Brain microvascular endothelial cell (primary cell): ENCODE data around the gene SNTB2.

ENCODE experiments used
- DNase-seq: peaks from one replicate; pipeline ENCODE4 v3.0.0-alpha.2; 2020
- H3K27ac ChIP-seq: fragments of 250-450 bp; sonication (Bioruptor Pico); 2 replicates; pipeline ENCODE4 v1.5.1; 2020; ENCODE audit warnings: mild to moderate bottlenecking, moderate library complexity
- H3K27me3 ChIP-seq: fragments of 250-450 bp; sonication (Bioruptor Pico); replicated peaks from 2 replicates; pipeline ENCODE4 v1.5.1; 2020; ENCODE audit warnings: mild to moderate bottlenecking
- H3K36me3 ChIP-seq: fragments of 250-450 bp; sonication (Bioruptor Pico); replicated peaks from 2 replicates; pipeline ENCODE4 v1.5.1; 2020; ENCODE audit warnings: mild to moderate bottlenecking
- H3K4me3 ChIP-seq: 2 replicates; pipeline ENCODE4 v1.5.1; 2011; ENCODE audit warnings: low read depth, mild to moderate bottlenecking, control low read depth, low read length, moderate library complexity
- CTCF ChIP-seq: IDR thresholded peaks from 2 replicates; pipeline ENCODE4 v1.5.1; 2011; ENCODE audit warnings: low read depth, mild to moderate bottlenecking, moderate library complexity, low read length, control low read depth, inconsistent platforms; ENCODE audit errors: missing control alignments
- in situ Hi-C: cut with HindIII; loops from 2 replicates; pipeline ENCODE4 v1.10.0; 2017; ENCODE audit warnings: low sequenced_read_pairs, low pct_ligation_motif_present

The SNTB2 gene

GRCh38 chr16:69338557-69339288 lies 151.8 kb downstream of the SNTB2 start:
- H3K27me3 ChIP-seq, result no peaks in the 10 kb centered on the region
- peak overlapping the region; percentile 78 for H3K4me3 ChIP-seq
- peaks cover 38% of the 10 kb centered on the region for H3K36me3 ChIP-seq
- in situ Hi-C loops, result no loop called here
- TF ChIP-seq CTCF, result no peak
- no peak for DNase-seq
- H3K27ac ChIP-seq, result peak overlapping the region; percentile 87

GRCh38 chr16:69339289-69340094 lies 152.5 kb downstream of the SNTB2 start, which contains the start of the genes COG8 and NIP7:
TSS of gene COG8 (minus strand) at chr16:69339564. CDS start at chr16:69339552, 12 bp downstream.
TSS of gene NIP7 (plus strand) at chr16:69339772. CDS start at chr16:69339830, 58 bp downstream.
- Histone ChIP-seq H3K36me3 (peaks cover 33% of the 10 kb centered on the region), H3K27me3 (no peaks in the 10 kb centered on the region), H3K4me3 (peak within 1 kb of the TSS; percentile 78), H3K27ac (peak within 1 kb of the TSS; percentile 87)
- in situ Hi-C loops, result no loop called here
- peak; percentile 88 for TF ChIP-seq CTCF
- peak; percentile 98 for DNase-seq

- in situ Hi-C loops, result no loop called here
- H3K27me3 ChIP-seq, result no peaks in the 10 kb centered on the region
- TF ChIP-seq CTCF, result no peak
- no peak for DNase-seq
- H3K27ac ChIP-seq, result peak overlapping the region; percentile 43
- H3K36me3 ChIP-seq, result peaks cover 26% of the 10 kb centered on the region
- peak overlapping the region; percentile 78 for H3K4me3 ChIP-seq
These were observed 153.2 kb downstream of the SNTB2 start for GRCh38 chr16:69340095-69340644.

GRCh38 chr16:69344171-69344570 lies 157.2 kb downstream of the SNTB2 start:
- Histone ChIP-seq H3K27ac (no peak overlapping the region), H3K27me3 (no peaks in the 10 kb centered on the region), H3K36me3 (peaks cover 17% of the 10 kb centered on the region), H3K4me3 (no peak overlapping the region)
- DNase-seq, result no peak
- TF ChIP-seq CTCF, result no peak
- in situ Hi-C loops, result no loop called here

GRCh38 chr16:69345923-69346322 lies 159.0 kb downstream of the SNTB2 start:
- TF ChIP-seq CTCF, result no peak

More at GRCh38 chr16:69345923-69346322, 159.0 kb downstream of the SNTB2 start:
- no peak for DNase-seq
- Histone ChIP-seq H3K36me3 (peaks cover 17% of the 10 kb centered on the region), H3K27me3 (no peaks in the 10 kb centered on the region), H3K4me3 (no peak overlapping the region), H3K27ac (no peak overlapping the region)
- in situ Hi-C loops, result no loop called here
